Measurements from ENCODE around the gene TDRD7.

The TDRD7 gene

DNA sequence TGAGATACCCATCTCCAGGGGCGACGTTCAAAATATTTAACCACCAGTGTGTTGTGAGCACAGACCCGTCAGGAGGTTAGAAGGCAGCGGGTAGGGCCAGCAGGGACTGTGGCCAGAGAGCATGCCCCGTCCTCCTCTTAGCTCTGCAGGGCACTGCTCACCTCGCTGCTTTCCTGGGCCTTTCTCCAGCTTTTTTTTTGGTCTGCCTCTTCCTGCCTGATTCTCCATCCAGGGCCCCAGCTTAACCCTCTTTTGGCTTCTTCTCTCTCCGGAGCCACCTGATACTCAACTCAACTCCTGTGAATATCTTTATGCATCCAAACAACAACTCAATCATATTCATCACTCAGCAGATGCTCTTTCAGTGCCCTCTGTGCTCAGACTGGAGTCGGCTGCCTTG, 133.6 kb downstream of the TDRD7 start:
- H3K4me1 Mint-ChIP-seq = no peaks in the 10 kb centered on the region
- H3K27me3 Mint-ChIP-seq = peaks cover 34% of the 10 kb centered on the region
- no peaks in the 10 kb centered on the region for H3K9me3 Mint-ChIP-seq
- H3K36me3 Mint-ChIP-seq (ENCODE audit: insufficient read depth) = no peaks in the 10 kb centered on the region
- H3K4me3 Mint-ChIP-seq = no peak overlapping the region
- H3K27ac Mint-ChIP-seq (ENCODE audit: low read depth) = no peak overlapping the region
- ATAC-seq (replicated peaks; ENCODE audit: extremely low read depth, poor library complexity, severe bottlenecking) (no peak), DNase-seq (ENCODE audit: low spot score in 2 of 2) (no peak)

All from central memory CD8-positive, alpha-beta T cell (primary cell).